Lung (tissue), 12 donors: ENCODE measurements around the gene CPA2. TPM values are rescaled to one million over a fixed set of nuclear protein-coding genes. Genes with fewer than 3 reads are reported as not detected.

ENCODE experiments used
- ATAC-seq: fragments of 200-7000 bp; cut with Tn5 transposase; one replicate; pipeline ENCODE4 v1.9.1; 2020; ENCODE audit warnings: moderate number of reproducible peaks; ENCODE audit not compliant: insufficient read depth, low FRiP score
- DNase-seq, 3 donors: peaks; one replicate each; pipeline ENCODE4 v3.0.0-alpha.2; 2013 to 2017
- H3K27ac ChIP-seq, 2 donors: one replicate each; pipeline ENCODE4 v1.5.1; 2013; ENCODE audit warnings: mild to moderate bottlenecking in 2 of 2, moderate library complexity in 2 of 2, control low read depth in 1 of 2, inconsistent platforms in 1 of 2, low read depth in 1 of 2, low read length in 1 of 2
- H3K27me3 ChIP-seq, 3 donors: one replicate each; pipeline ENCODE4 v1.5.1; 2013; ENCODE audit warnings: low read length in 2 of 3; ENCODE audit not compliant: control insufficient read depth in 3 of 3, insufficient read depth in 3 of 3
- H3K36me3 ChIP-seq, 4 donors: one replicate each; pipeline ENCODE4 v1.5.1; 2013; ENCODE audit warnings: low read length in 4 of 4, mild to moderate bottlenecking in 1 of 4, moderate library complexity in 1 of 4; ENCODE audit not compliant: control insufficient read depth in 4 of 4, insufficient read depth in 4 of 4
- H3K4me1 ChIP-seq, 5 donors: one replicate each; pipeline ENCODE4 v1.5.1; 2013; ENCODE audit warnings: low read length in 5 of 5, mild to moderate bottlenecking in 2 of 5, moderate library complexity in 1 of 5; ENCODE audit not compliant: control insufficient read depth in 5 of 5, insufficient read depth in 5 of 5
- H3K4me3 ChIP-seq: one replicate; pipeline ENCODE4 v1.5.1; 2013; ENCODE audit warnings: mild to moderate bottlenecking, control low read depth, moderate library complexity
- H3K9ac ChIP-seq, 2 donors: one replicate each; pipeline ENCODE4 v1.5.1; 2013; ENCODE audit warnings: low read length in 2 of 2, control low read depth in 1 of 2; ENCODE audit not compliant: insufficient read depth in 1 of 2
- H3K9me3 ChIP-seq, 4 donors: one replicate each; pipeline ENCODE4 v1.5.1; 2013; ENCODE audit warnings: low read length in 3 of 4, mild to moderate bottlenecking in 1 of 4, moderate library complexity in 1 of 4; ENCODE audit not compliant: control insufficient read depth in 4 of 4, insufficient read depth in 3 of 4
- WGBS, 2 donors: extraction: QIAGEN DNeasy Blood & Tissue Kit; methylation state at CpG; one replicate each; pipeline ENCODE4 v1.1.7; 2013; 5-methylcytosine and 5-hydroxymethylcytosine counted together
- polyA plus RNA-seq, 2 donors: library from polyadenylated mRNA; stranded (reverse); fragments of 200-250 nt; gene quantifications; one replicate each; pipeline ENCODE4 v1.2.1, GENCODE V29; 2013
- total RNA-seq, 2 donors: library from RNA; depleted of rRNA in 1 of 2; stranded (reverse); fragments of >200 nt in 1 of 2; gene quantifications; one replicate each; pipeline ENCODE4 v1.2.1, GENCODE V29; 2014 to 2021
- TF ChIP-seq, protein P1 (sequence below): IDR thresholded peaks from 2 replicates; pipeline ENCODE4 v1.5.1; 2012; ENCODE audit warnings: mild to moderate bottlenecking; ENCODE audit errors: control extremely low read depth, extremely low read depth
- donor health status: control.
- donor health status: control.
- donor health status: Bipolar disorder and iron deficiency.
- donor health status: healthy.
- donor health status: DM: yes; HTN: yes; CAD: no.

CPA2 gene
- total and polyA plus RNA-seq, 4 donors = 0.21 to 2.0 TPM; not detected in 2

DNA sequence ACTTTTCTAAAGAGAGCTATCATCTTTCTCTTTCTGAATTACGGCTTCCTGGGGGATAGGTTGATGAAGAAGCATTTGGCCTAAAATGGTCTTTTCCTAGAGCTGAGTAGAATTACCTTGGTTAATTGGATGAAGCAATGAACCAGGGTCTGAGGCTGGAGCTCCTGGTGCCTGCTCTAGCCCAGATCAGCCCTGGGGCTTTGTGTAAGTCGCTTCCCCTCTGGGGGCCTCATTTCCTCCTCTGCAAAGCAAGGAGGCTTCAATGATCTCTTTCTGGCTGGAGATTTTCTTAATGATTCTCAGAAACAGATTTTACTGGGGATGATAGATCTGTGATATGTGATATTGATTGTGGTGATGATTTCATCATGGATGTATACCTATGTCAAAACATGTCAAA, 3.5 kb upstream of the CPA2 start:
- no peak overlapping the region for H3K9ac ChIP-seq
- no peaks in the 10 kb centered on the region for H3K4me1 ChIP-seq
- H3K9me3 ChIP-seq = peaks cover 0 to 14% (median 5%) of the 10 kb centered on the region in 4 donors
- ATAC-seq = no peak
- no peak for DNase-seq
- TF ChIP-seq, protein P1, sequence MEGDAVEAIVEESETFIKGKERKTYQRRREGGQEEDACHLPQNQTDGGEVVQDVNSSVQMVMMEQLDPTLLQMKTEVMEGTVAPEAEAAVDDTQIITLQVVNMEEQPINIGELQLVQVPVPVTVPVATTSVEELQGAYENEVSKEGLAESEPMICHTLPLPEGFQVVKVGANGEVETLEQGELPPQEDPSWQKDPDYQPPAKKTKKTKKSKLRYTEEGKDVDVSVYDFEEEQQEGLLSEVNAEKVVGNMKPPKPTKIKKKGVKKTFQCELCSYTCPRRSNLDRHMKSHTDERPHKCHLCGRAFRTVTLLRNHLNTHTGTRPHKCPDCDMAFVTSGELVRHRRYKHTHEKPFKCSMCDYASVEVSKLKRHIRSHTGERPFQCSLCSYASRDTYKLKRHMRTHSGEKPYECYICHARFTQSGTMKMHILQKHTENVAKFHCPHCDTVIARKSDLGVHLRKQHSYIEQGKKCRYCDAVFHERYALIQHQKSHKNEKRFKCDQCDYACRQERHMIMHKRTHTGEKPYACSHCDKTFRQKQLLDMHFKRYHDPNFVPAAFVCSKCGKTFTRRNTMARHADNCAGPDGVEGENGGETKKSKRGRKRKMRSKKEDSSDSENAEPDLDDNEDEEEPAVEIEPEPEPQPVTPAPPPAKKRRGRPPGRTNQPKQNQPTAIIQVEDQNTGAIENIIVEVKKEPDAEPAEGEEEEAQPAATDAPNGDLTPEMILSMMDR = no peak
- H3K36me3 ChIP-seq = no peaks in the 10 kb centered on the region
- 66 to 75% methylated on average over 2 of the region's 2 CpGs for WGBS, 2 donors
- H3K27ac ChIP-seq = no peak overlapping the region
- H3K27me3 ChIP-seq = no peaks in the 10 kb centered on the region
- no peak overlapping the region for H3K4me3 ChIP-seq

GRCh38 chr7:130266961-130267321, 278 bp downstream of the CPA2 start:
- Histone ChIP-seq H3K4me1 (peaks cover 0 to 7% (median 0%) of the 10 kb centered on the region in 5 donors), H3K36me3 (no peaks in the 10 kb centered on the region), H3K27ac (no peak overlapping the region), H3K9me3 (peaks cover 0 to 4% (median 0%) of the 10 kb centered on the region in 4 donors), H3K9ac (no peak overlapping the region), H3K4me3 (no peak overlapping the region), H3K27me3 (no peaks in the 10 kb centered on the region)
- ATAC-seq (no peak), DNase-seq (no peak)
- WGBS, 2 donors = 95 to 100% methylated on average over 1 of the region's 1 CpG
- TF ChIP-seq, protein P1 = no peak

DNA sequence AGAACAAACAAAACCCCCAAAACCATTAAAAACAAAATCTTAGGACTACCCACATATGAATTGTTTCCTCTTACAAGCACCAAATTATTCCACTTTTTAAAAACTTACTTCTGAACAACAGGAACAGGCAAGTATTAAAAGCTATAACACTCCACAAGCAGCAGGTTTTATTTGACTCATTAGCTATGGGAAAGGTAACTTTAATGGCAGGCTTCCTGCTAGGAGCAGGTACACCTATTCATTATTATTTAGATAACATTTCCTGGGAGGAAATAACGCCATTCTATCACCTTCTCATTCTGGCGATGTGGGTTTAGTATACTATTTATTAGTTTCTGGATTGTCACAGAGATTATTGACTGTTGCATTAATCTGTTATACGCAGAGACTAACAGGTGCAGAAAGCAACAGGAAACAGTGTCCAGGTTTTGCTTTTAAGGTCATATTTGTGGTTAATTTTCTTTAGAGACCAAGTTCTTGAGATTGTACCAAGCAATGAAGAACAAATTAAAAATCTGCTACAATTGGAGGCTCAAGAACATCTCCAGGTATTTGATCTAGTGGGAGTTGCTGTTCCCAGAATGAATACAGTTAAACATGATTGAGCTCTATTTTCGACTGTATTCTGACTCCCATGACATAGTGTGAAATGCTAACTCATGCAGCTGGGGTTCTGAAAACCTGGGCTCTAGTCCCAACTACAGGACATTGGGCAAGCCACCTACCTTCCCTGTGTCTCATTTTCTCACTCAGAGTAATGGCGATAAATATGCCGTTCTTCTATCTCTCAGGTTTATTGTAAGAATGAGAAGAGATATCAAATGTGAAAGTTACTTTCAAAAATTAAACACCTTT, 2.0 kb downstream of the CPA2 start:
- Histone ChIP-seq H3K4me1 (peaks cover 0 to 22% (median 7%) of the 10 kb centered on the region in 5 donors), H3K27ac (no peak overlapping the region), H3K4me3 (no peak overlapping the region), H3K9me3 (peaks cover 0 to 4% (median 0%) of the 10 kb centered on the region in 4 donors), H3K27me3 (no peaks in the 10 kb centered on the region), H3K36me3 (no peaks in the 10 kb centered on the region), H3K9ac (no peak overlapping the region)
- no peak for DNase-seq
- no peak for ATAC-seq
- 70 to 74% methylated on average over 6 of the region's 6 CpGs for WGBS, 2 donors
- TF ChIP-seq, protein P1 = no peak
